Lung (tissue), 12 donors: ENCODE measurements around the gene DISP2. TPM values are rescaled to one million over a fixed set of nuclear protein-coding genes. Genes with fewer than 3 reads are reported as not detected.

Source experiments
- ATAC-seq: fragments of 200-7000 bp; cut with Tn5 transposase; one replicate; pipeline ENCODE4 v1.9.1; 2020; ENCODE audit warnings: moderate number of reproducible peaks; ENCODE audit not compliant: insufficient read depth, low FRiP score
- DNase-seq, 3 donors: peaks; one replicate each; pipeline ENCODE4 v3.0.0-alpha.2; 2013 to 2017
- H3K27ac ChIP-seq, 2 donors: one replicate each; pipeline ENCODE4 v1.5.1; 2013; ENCODE audit warnings: mild to moderate bottlenecking in 2 of 2, moderate library complexity in 2 of 2, control low read depth in 1 of 2, inconsistent platforms in 1 of 2, low read depth in 1 of 2, low read length in 1 of 2
- H3K27me3 ChIP-seq, 3 donors: one replicate each; pipeline ENCODE4 v1.5.1; 2013; ENCODE audit warnings: low read length in 2 of 3; ENCODE audit not compliant: control insufficient read depth in 3 of 3, insufficient read depth in 3 of 3
- H3K36me3 ChIP-seq, 4 donors: one replicate each; pipeline ENCODE4 v1.5.1; 2013; ENCODE audit warnings: low read length in 4 of 4, mild to moderate bottlenecking in 1 of 4, moderate library complexity in 1 of 4; ENCODE audit not compliant: control insufficient read depth in 4 of 4, insufficient read depth in 4 of 4
- H3K4me1 ChIP-seq, 5 donors: one replicate each; pipeline ENCODE4 v1.5.1; 2013; ENCODE audit warnings: low read length in 5 of 5, mild to moderate bottlenecking in 2 of 5, moderate library complexity in 1 of 5; ENCODE audit not compliant: control insufficient read depth in 5 of 5, insufficient read depth in 5 of 5
- H3K4me3 ChIP-seq: one replicate; pipeline ENCODE4 v1.5.1; 2013; ENCODE audit warnings: mild to moderate bottlenecking, control low read depth, moderate library complexity
- H3K9ac ChIP-seq, 2 donors: one replicate each; pipeline ENCODE4 v1.5.1; 2013; ENCODE audit warnings: low read length in 2 of 2, control low read depth in 1 of 2; ENCODE audit not compliant: insufficient read depth in 1 of 2
- H3K9me3 ChIP-seq, 4 donors: one replicate each; pipeline ENCODE4 v1.5.1; 2013; ENCODE audit warnings: low read length in 3 of 4, mild to moderate bottlenecking in 1 of 4, moderate library complexity in 1 of 4; ENCODE audit not compliant: control insufficient read depth in 4 of 4, insufficient read depth in 3 of 4
- WGBS, 2 donors: extraction: QIAGEN DNeasy Blood & Tissue Kit; methylation state at CpG; one replicate each; pipeline ENCODE4 v1.1.7; 2013; 5-methylcytosine and 5-hydroxymethylcytosine counted together
- polyA plus RNA-seq, 2 donors: library from polyadenylated mRNA; stranded (reverse); fragments of 200-250 nt; gene quantifications; one replicate each; pipeline ENCODE4 v1.2.1, GENCODE V29; 2013
- total RNA-seq, 2 donors: library from RNA; depleted of rRNA in 1 of 2; stranded (reverse); fragments of >200 nt in 1 of 2; gene quantifications; one replicate each; pipeline ENCODE4 v1.2.1, GENCODE V29; 2014 to 2021
- TF ChIP-seq, protein P1 (sequence below): IDR thresholded peaks from 2 replicates; pipeline ENCODE4 v1.5.1; 2012; ENCODE audit warnings: mild to moderate bottlenecking; ENCODE audit errors: control extremely low read depth, extremely low read depth
- donor health status: control.
- donor health status: control.
- donor health status: Bipolar disorder and iron deficiency.
- donor health status: healthy.
- donor health status: DM: yes; HTN: yes; CAD: no.

The DISP2 gene
- total and polyA plus RNA-seq, 4 donors = 0.06 to 2.5 (median 0.76) TPM

DNA sequence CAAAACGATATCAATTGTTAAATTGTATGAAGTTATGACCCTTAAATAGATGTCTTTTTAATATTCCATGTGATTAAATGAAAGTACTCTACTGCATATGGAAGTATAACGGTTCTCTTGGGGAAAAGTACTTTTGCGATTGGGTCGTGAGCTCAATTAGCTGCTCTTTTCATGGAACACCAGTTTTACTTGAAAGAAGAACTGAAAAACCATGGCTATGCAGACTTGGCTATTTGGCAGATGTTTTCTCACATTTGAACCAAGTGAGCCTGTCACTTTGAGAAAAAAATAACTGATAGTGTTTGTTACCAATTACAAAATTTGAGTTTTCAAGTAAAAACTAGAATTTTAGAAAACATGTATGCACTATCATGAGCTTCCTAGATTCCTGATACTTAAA is 40.4 kb upstream of the DISP2 start:
- ATAC-seq = no peak
- H3K36me3 ChIP-seq = no peaks in the 10 kb centered on the region
- peaks cover 0 to 7% (median 5%) of the 10 kb centered on the region in 5 donors for H3K4me1 ChIP-seq
- no peak overlapping the region for H3K4me3 ChIP-seq
- no peak overlapping the region for H3K9ac ChIP-seq
- peaks cover 0 to 5% (median 0%) of the 10 kb centered on the region in 3 donors for H3K27me3 ChIP-seq
- H3K27ac ChIP-seq = no peak overlapping the region
- no peak for DNase-seq
- TF ChIP-seq, protein P1, sequence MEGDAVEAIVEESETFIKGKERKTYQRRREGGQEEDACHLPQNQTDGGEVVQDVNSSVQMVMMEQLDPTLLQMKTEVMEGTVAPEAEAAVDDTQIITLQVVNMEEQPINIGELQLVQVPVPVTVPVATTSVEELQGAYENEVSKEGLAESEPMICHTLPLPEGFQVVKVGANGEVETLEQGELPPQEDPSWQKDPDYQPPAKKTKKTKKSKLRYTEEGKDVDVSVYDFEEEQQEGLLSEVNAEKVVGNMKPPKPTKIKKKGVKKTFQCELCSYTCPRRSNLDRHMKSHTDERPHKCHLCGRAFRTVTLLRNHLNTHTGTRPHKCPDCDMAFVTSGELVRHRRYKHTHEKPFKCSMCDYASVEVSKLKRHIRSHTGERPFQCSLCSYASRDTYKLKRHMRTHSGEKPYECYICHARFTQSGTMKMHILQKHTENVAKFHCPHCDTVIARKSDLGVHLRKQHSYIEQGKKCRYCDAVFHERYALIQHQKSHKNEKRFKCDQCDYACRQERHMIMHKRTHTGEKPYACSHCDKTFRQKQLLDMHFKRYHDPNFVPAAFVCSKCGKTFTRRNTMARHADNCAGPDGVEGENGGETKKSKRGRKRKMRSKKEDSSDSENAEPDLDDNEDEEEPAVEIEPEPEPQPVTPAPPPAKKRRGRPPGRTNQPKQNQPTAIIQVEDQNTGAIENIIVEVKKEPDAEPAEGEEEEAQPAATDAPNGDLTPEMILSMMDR = no peak
- WGBS, 2 donors = 76 to 85% methylated on average over 4 of the region's 4 CpGs
- H3K9me3 ChIP-seq = no peaks in the 10 kb centered on the region

DNA sequence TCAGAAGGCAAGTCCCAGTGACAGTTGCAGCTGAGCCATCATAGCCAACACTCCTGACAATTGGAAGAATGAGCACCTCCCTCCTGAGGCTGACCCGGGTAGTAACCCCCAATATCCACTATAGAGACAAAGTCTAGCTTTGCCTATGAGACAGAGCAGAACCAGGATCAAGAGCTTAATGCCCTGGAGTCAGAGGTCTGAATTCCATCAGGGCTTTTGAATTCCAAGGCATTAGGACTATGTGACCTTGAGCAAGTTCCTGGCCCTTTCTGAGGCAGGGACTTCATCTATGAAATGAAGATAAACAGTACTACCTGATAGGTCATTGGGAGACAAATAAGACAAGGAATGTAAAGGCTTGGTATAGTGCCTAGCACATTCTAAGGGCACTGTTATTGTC is 37.6 kb upstream of the DISP2 start:
- Histone ChIP-seq H3K36me3 (no peaks in the 10 kb centered on the region), H3K4me3 (no peak overlapping the region), H3K9ac (no peak overlapping the region), H3K9me3 (no peaks in the 10 kb centered on the region), H3K27ac (no peak overlapping the region), H3K27me3 (peaks cover 0 to 2% (median 0%) of the 10 kb centered on the region in 3 donors), H3K4me1 (peaks cover 0 to 17% (median 7%) of the 10 kb centered on the region in 5 donors)
- TF ChIP-seq, protein P1 = no peak
- WGBS, 2 donors = 95% methylated on average over 1 of the region's 1 CpG
- DNase-seq (peak in 1 of 3 donors; percentile 4), ATAC-seq (no peak)

DNA sequence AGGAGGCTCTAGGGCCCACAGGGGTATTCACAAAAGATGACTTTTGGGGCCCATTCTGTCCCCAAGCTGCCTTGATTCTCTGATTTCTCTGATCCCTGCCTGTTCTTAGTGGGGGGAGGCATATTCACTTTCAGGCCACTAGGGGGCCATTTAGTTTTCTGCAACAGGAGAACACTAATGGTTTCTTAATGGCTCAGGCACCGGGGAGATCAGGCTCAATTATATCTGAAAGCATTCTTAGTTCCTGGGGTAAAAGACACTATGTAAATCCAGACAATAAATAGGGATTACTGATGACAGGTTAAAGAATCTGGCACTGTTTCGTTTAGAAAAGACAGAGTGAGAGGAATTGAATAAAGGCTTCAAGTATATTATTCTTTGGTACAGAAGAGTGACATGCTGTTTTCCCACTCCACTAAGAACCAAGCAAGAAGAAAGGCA is 37.1 kb upstream of the DISP2 start:
- Histone ChIP-seq H3K27ac (no peak overlapping the region), H3K27me3 (peaks cover 0 to 2% (median 0%) of the 10 kb centered on the region in 3 donors), H3K4me3 (no peak overlapping the region), H3K9ac (no peak overlapping the region), H3K4me1 (peaks cover under 1 to 22% (median 10%) of the 10 kb centered on the region in 5 donors), H3K36me3 (no peaks in the 10 kb centered on the region), H3K9me3 (no peaks in the 10 kb centered on the region)
- ATAC-seq (no peak), DNase-seq (peak; percentile 50 to 80 (median 77))
- TF ChIP-seq, protein P1 = peak; percentile 80
- 3% methylated on average over 2 of the region's 2 CpGs for WGBS, 2 donors
